ENCODE measurements around the gene NRCAM.
"Not testable (repeated sequence)": the region's sequence is repeated elsewhere in the genome, so short reads cannot be mapped to it uniquely, and the experiment has no call there.

NRCAM gene

GRCh38 chr7:108455998-108456677, at the start of gene NRCAM:
Gene NRCAM (minus strand): TSS chr7:108456436. CDS start chr7:108240064, 216,372 bp downstream.
- peak; percentile 15 to 26 for DNase-seq

- DNase-seq, result not testable (repeated sequence)
These were observed 48.3 kb upstream of the NRCAM start for GRCh38 chr7:108504576-108504975.

- no peak for DNase-seq
These were observed 47.1 kb upstream of the NRCAM start for GRCh38 chr7:108503112-108504026.

- no peak for DNase-seq
These were observed 43.3 kb upstream of the NRCAM start for GRCh38 chr7:108499566-108499965.

- DNase-seq, result no peak
These were observed 42.2 kb upstream of the NRCAM start for GRCh38 chr7:108498481-108498880.

GRCh38 chr7:108497082-108497725, 41.0 kb upstream of the NRCAM start:
- DNase-seq, result peak; percentile 38 to 63

- DNase-seq, result no peak
These were observed 36.5 kb upstream of the NRCAM start for GRCh38 chr7:108492742-108493141.

GRCh38 chr7:108488768-108489538, 32.7 kb upstream of the NRCAM start:
- DNase-seq, result no peak

- no peak for DNase-seq
These were observed 31.4 kb upstream of the NRCAM start for GRCh38 chr7:108487646-108488045.

GRCh38 chr7:108486291-108486966, 30.2 kb upstream of the NRCAM start:
- no peak for DNase-seq

GRCh38 chr7:108484137-108484536, 27.9 kb upstream of the NRCAM start:
- no peak for DNase-seq

GRCh38 chr7:108480311-108480710, 24.1 kb upstream of the NRCAM start:
- DNase-seq, result no peak

- no peak for DNase-seq
These were observed 23.5 kb upstream of the NRCAM start for GRCh38 chr7:108479751-108480150.

GRCh38 chr7:108479118-108479517, 22.9 kb upstream of the NRCAM start:
- no peak for DNase-seq

- DNase-seq, result no peak
These were observed 12.0 kb upstream of the NRCAM start for GRCh38 chr7:108468246-108468645.

GRCh38 chr7:108467391-108467790, 11.2 kb upstream of the NRCAM start:
- no peak for DNase-seq

GRCh38 chr7:108466322-108466721, 10.1 kb upstream of the NRCAM start:
- not testable (repeated sequence) for DNase-seq

- DNase-seq, result no peak
These were observed 8.5 kb upstream of the NRCAM start for GRCh38 chr7:108464743-108465142.

GRCh38 chr7:108463613-108464012, 7.4 kb upstream of the NRCAM start:
- DNase-seq, result peak in 1 of 2 donors; percentile 12

- no peak for DNase-seq
These were observed 5.6 kb upstream of the NRCAM start for GRCh38 chr7:108461840-108462239.

GRCh38 chr7:108460964-108461363, 4.7 kb upstream of the NRCAM start:
- no peak for DNase-seq

- no peak for DNase-seq
These were observed 3.8 kb upstream of the NRCAM start for GRCh38 chr7:108459922-108460551.
